ENCODE results near the gene NFATC2IP. TPM values are rescaled to one million over a fixed set of nuclear protein-coding genes. Genes with fewer than 3 reads are reported as not detected.

NFATC2IP gene
- total and polyA plus RNA-seq, 4 donors: 5.8 to 17.6 (median 11.9) TPM

DNA sequence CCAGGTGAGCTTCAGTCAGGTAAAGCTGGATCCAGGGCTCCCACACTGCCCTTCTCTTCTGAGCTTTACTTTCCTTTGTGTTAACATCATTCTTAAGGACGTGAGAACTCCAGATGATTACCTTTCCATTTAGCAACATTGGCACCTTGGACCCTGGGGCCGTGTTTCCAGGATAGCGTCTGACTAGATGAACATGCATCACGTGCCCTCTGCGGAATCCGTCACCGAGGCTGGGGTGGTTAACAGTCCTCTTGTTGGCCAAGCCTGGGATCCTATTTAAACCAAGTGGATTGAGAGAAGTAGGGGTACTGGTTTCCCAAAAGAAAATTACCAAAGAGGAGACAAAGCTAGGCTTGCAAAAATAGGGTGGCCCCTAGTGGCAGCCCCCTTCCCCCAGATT lies 30.2 kb downstream of the NFATC2IP start:
- Histone ChIP-seq H3K36me3 (ENCODE audit: control insufficient read depth in 4 of 4, insufficient read depth in 3 of 4, low read depth in 1 of 4, low read length in 3 of 4) (peaks cover 7 to 42% (median 9%) of the 10 kb centered on the region in 4 donors), H3K9ac (ENCODE audit: low read depth in 1 of 2, low read length in 2 of 2) (no peak overlapping the region), H3K27ac (ENCODE audit: low read depth in 1 of 2, low read length in 2 of 2) (no peak overlapping the region), H3K27me3 (ENCODE audit: control insufficient read depth in 4 of 4, insufficient read depth in 4 of 4, low read length in 3 of 4) (no peaks in the 10 kb centered on the region), H3K4me3 (ENCODE audit: low read depth in 1 of 3, low read length in 3 of 3) (no peak overlapping the region), H3K4me1 (ENCODE audit: control insufficient read depth in 4 of 4, insufficient read depth in 4 of 4, low read length in 3 of 4) (peaks cover 0 to 8% (median 1%) of the 10 kb centered on the region in 4 donors), H3K9me3 (ENCODE audit: control insufficient read depth in 4 of 4, low read length in 3 of 4) (no peaks in the 10 kb centered on the region)
- WGBS: 96% methylated on average over 7 of the region's 7 CpGs
- no peak for DNase-seq (ENCODE audit: low spot score)
- TF ChIP-seq HNF4A (conservative IDR thresholded peaks at IDR 0.05) (no peak), FOXA1 (IDR thresholded peaks at IDR 0.05) (no peak), ZBTB33 (IDR thresholded peaks at IDR 0.05) (no peak), JUND (IDR thresholded peaks at IDR 0.05) (no peak)
- TF ChIP-seq, protein P1, sequence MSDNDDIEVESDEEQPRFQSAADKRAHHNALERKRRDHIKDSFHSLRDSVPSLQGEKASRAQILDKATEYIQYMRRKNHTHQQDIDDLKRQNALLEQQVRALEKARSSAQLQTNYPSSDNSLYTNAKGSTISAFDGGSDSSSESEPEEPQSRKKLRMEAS (IDR thresholded peaks at IDR 0.05): no peak

GRCh38 chr16:28981517-28981916 lies 30.8 kb downstream of the NFATC2IP start:
- Histone ChIP-seq H3K9ac (ENCODE audit: low read depth in 1 of 2, low read length in 2 of 2) (no peak overlapping the region), H3K4me1 (ENCODE audit: control insufficient read depth in 4 of 4, insufficient read depth in 4 of 4, low read length in 3 of 4) (peaks cover 0 to 2% (median 0%) of the 10 kb centered on the region in 4 donors), H3K27me3 (ENCODE audit: control insufficient read depth in 4 of 4, insufficient read depth in 4 of 4, low read length in 3 of 4) (no peaks in the 10 kb centered on the region), H3K4me3 (ENCODE audit: low read depth in 1 of 3, low read length in 3 of 3) (no peak overlapping the region), H3K27ac (ENCODE audit: low read depth in 1 of 2, low read length in 2 of 2) (no peak overlapping the region), H3K9me3 (ENCODE audit: control insufficient read depth in 4 of 4, low read length in 3 of 4) (no peaks in the 10 kb centered on the region), H3K36me3 (ENCODE audit: control insufficient read depth in 4 of 4, insufficient read depth in 3 of 4, low read depth in 1 of 4, low read length in 3 of 4) (peaks cover 7 to 42% (median 10%) of the 10 kb centered on the region in 4 donors)
- DNase-seq (ENCODE audit: low spot score): peak; percentile 71
- 88% methylated on average over 12 of the region's 12 CpGs for WGBS
- TF ChIP-seq, protein P2, sequence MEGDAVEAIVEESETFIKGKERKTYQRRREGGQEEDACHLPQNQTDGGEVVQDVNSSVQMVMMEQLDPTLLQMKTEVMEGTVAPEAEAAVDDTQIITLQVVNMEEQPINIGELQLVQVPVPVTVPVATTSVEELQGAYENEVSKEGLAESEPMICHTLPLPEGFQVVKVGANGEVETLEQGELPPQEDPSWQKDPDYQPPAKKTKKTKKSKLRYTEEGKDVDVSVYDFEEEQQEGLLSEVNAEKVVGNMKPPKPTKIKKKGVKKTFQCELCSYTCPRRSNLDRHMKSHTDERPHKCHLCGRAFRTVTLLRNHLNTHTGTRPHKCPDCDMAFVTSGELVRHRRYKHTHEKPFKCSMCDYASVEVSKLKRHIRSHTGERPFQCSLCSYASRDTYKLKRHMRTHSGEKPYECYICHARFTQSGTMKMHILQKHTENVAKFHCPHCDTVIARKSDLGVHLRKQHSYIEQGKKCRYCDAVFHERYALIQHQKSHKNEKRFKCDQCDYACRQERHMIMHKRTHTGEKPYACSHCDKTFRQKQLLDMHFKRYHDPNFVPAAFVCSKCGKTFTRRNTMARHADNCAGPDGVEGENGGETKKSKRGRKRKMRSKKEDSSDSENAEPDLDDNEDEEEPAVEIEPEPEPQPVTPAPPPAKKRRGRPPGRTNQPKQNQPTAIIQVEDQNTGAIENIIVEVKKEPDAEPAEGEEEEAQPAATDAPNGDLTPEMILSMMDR (IDR thresholded peaks at IDR 0.05; ENCODE audit: low read depth, low read length, missing input control): peak; percentile 36
- TF ChIP-seq RAD21 (IDR thresholded peaks at IDR 0.05) (no peak), ZBTB33 (IDR thresholded peaks at IDR 0.05) (no peak)
- TF ChIP-seq, protein P3, sequence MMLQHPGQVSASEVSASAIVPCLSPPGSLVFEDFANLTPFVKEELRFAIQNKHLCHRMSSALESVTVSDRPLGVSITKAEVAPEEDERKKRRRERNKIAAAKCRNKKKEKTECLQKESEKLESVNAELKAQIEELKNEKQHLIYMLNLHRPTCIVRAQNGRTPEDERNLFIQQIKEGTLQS (IDR thresholded peaks at IDR 0.05): no peak

GRCh38 chr16:28982418-28982817 lies 31.7 kb downstream of the NFATC2IP start:
- 97% methylated on average over 10 of the region's 10 CpGs for WGBS
- DNase-seq (ENCODE audit: low spot score): no peak
- Histone ChIP-seq H3K27ac (ENCODE audit: low read depth in 1 of 2, low read length in 2 of 2) (no peak overlapping the region), H3K27me3 (ENCODE audit: control insufficient read depth in 4 of 4, insufficient read depth in 4 of 4, low read length in 3 of 4) (no peaks in the 10 kb centered on the region), H3K4me1 (ENCODE audit: control insufficient read depth in 4 of 4, insufficient read depth in 4 of 4, low read length in 3 of 4) (no peaks in the 10 kb centered on the region), H3K9ac (ENCODE audit: low read depth in 1 of 2, low read length in 2 of 2) (no peak overlapping the region), H3K9me3 (ENCODE audit: control insufficient read depth in 4 of 4, low read length in 3 of 4) (peaks cover 0 to 3% (median 0%) of the 10 kb centered on the region in 4 donors), H3K4me3 (ENCODE audit: low read depth in 1 of 3, low read length in 3 of 3) (no peak overlapping the region), H3K36me3 (ENCODE audit: control insufficient read depth in 4 of 4, insufficient read depth in 3 of 4, low read depth in 1 of 4, low read length in 3 of 4) (peaks cover 7 to 51% (median 11%) of the 10 kb centered on the region in 4 donors)
- TF ChIP-seq GABPA (IDR thresholded peaks at IDR 0.05 in 1 of 2, conservative IDR thresholded peaks at IDR 0.05 in 1 of 2) (no peak), FOXA2 (IDR thresholded peaks at IDR 0.05) (no peak), RXRA (IDR thresholded peaks at IDR 0.05) (no peak), SP1 (IDR thresholded peaks at IDR 0.05) (no peak), HNF4G (IDR thresholded peaks at IDR 0.05) (no peak), JUND (IDR thresholded peaks at IDR 0.05) (no peak), YY1 (IDR thresholded peaks at IDR 0.05) (no peak), HNF4A (conservative IDR thresholded peaks at IDR 0.05) (no peak)
- TF ChIP-seq, protein P4, sequence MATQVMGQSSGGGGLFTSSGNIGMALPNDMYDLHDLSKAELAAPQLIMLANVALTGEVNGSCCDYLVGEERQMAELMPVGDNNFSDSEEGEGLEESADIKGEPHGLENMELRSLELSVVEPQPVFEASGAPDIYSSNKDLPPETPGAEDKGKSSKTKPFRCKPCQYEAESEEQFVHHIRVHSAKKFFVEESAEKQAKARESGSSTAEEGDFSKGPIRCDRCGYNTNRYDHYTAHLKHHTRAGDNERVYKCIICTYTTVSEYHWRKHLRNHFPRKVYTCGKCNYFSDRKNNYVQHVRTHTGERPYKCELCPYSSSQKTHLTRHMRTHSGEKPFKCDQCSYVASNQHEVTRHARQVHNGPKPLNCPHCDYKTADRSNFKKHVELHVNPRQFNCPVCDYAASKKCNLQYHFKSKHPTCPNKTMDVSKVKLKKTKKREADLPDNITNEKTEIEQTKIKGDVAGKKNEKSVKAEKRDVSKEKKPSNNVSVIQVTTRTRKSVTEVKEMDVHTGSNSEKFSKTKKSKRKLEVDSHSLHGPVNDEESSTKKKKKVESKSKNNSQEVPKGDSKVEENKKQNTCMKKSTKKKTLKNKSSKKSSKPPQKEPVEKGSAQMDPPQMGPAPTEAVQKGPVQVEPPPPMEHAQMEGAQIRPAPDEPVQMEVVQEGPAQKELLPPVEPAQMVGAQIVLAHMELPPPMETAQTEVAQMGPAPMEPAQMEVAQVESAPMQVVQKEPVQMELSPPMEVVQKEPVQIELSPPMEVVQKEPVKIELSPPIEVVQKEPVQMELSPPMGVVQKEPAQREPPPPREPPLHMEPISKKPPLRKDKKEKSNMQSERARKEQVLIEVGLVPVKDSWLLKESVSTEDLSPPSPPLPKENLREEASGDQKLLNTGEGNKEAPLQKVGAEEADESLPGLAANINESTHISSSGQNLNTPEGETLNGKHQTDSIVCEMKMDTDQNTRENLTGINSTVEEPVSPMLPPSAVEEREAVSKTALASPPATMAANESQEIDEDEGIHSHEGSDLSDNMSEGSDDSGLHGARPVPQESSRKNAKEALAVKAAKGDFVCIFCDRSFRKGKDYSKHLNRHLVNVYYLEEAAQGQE (IDR thresholded peaks at IDR 0.05): no peak
- TF ChIP-seq, protein P2 (IDR thresholded peaks at IDR 0.05; ENCODE audit: low read depth, low read length, missing input control): no peak

Measured in liver (tissue), 9 donors.